ENCODE measurements around the gene SHF.

Gene SHF

DNA sequence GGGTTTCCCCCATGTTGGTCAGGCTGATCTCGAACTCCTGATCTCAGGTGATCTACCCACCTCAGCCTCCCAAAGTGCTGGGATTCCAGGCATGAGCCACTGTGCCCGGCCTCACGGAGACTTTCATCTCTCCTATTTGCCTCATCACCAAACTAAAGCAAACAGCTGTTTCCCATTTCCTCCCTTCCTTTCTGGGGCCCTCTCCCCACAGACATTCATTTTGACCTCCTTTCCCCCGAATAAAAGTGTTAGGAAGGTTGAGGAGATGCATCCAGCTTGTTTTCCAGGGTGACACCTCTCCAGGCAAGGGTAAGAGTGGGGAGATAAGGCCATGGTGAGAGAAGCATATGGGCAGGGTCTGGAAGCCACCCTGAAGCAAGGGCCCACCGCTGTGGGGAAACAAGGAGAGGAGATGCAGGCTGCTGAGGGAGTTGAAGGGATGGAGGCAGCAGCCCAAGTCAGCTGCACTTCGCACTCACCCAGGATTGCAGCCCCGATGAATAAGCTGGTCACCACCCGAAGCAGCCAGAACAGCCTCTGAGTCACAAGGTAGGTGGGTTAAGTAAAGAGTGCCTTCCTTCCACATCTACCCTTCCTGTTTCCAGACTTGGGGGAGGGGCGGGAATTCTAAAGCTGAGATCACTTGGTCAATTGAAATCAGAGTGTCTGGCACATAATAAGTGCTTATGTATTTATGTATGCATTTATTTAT lies 65.9 kb downstream of the SHF start:
- DNase-seq: no peak

DNA sequence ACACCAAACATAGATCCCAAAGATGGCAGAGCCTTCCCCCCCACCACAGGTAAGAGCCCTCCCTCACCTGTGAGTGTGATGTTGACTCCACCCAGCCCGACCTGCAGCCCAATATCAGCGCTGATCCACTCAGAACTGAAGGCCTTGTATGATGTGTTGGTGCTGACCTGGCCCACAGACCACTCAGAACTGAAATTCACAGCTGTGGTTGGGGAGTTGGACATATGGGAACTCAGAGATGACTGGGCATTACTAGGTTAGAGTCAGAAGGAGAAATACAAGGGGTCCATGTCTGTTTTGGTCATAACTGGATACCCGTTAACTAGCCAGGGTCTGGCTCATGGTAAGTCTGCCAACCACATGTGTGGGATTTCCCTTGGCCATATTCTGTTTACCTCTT lies 66.7 kb downstream of the SHF start:
- DNase-seq: no peak

DNA sequence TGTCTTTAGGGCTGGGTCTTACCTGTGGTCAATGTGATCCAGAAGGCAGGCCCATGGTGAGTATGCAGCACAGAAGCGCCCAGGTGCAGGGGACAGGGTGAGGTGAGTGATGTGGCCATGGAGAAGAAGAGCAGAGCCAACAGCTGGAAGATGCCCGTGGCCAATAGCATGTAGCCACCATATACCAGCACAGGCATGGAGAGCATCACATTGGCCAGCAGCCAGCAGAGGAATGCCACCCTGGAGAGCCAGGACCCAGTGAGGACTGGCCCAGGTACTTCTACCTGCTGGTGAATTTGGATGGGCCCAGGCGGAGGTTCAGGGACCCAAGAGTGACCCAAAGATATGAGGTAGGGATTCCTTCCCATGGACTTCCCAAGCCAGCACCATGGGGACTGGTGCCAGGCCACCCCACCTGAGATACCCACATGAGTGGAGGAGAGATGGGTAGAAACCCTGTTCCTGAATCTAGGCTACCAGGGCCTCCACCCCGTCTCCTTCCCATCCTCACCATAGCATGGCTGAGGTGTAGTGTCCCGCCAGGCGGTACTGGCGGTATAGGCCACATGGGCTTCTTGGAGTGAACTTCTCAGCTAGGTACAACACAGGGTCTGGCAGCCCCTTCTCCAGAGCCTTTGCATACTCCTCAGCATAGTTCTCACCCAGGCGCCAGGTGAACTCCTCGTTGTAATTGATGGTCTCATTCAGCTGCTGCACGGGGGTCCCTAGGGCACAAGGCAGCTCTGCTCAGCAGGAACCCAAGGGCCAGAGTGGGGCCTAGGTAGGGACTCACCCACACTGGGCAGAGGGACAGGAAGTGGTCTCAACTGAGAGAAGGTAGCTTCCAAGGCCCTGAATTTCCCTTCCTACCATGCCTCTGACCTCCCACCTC lies 67.4 kb downstream of the SHF start:
- no peak for DNase-seq

DNA sequence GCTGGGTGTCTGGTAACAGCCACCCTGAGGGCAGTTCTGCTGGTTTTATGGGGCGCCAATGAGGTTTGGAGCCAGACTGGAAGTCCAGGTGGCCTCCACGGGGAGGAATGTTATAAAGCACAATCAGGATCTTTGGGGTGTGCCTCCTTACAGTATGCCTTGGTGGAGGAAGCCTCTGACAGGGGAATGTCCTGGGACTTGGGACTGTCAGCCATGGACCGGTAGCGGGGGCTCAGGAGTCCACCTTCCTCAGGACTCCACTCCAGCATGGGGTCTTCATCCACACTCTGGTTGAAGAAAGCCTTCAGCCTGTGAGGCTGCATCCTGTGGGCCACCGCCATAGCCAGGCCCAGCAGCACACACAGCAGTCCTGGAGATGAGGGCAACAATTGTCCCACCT lies 68.8 kb downstream of the SHF start:
- no peak for DNase-seq

DNA sequence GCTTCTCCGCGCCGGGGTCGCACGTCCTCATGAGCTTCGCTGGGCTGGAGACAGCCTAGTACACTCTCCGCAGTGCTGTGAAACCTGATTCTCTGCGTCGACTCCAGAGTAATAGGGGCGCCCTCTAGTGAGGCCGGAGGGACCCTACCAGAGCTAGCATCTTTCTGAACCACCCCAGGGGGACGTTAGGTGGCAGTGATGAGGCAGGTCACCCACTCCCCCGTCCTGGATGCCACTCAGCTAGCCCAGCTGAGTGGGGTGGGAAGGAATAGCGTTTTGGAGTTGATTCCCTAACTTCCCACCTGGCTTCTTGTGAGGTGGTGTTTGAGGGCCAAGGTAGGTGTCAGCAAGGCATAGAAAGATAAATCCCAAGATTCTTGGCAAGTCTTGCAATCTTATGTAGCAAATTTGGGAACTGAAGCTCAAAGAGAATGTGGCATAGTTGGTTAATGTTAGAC lies 69.6 kb downstream of the SHF start:
- peak; percentile 59 for DNase-seq

DNA sequence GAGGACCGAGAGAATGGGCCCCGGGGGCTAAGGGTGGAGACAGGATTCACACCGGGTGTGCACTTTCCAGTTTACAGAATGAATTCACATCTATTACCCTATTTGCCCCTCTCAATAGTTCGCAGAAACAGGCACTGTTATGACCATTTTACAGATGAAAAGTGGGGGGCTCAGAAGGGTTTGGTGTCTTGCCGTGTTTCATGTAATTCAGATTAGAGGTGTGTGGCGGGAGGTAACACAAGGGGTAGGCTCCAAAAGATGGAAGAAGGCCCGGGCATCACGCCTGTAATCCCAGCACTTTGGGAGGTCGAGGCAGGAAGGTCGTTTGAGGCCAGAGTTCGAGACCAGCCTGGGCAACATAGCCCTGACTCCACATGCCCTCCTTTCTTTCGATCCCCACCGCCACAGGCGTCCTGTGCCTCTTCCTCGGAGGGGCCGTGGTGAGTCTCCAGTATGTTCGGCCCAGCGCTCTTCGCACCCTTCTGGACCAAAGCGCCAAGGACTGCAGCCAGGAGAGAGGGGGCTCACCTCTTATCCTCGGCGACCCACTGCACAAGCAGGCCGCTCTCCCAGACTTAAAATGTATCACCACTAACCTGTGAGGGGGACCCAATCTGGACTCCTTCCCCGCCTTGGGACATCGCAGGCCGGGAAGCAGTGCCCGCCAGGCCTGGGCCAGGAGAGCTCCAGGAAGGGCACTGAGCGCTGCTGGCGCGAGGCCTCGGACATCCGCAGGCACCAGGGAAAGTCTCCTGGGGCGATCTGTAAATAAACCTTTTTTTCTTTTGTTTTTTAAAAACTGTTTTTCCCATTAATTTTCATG lies 70.2 kb downstream of the SHF start:
- no peak for DNase-seq
